GM12865 (cell line): ENCODE data around the gene USP10.
A peak's percentile ranks its signal among the peaks of the same experiment; 100 is the strongest.

Source experiments
- DNase-seq: peaks from one replicate; pipeline ENCODE4 v3.0.0; 2010; ENCODE audit warnings: low read depth
- H3K4me3 ChIP-seq: 2 replicates; pipeline ENCODE4 v1.5.1; 2011; ENCODE audit warnings: mild to moderate bottlenecking, low read depth, low read length, control low read depth
- TF ChIP-seq, protein P1 (sequence below): IDR thresholded peaks from 2 replicates; pipeline ENCODE4 v1.5.1; 2011; ENCODE audit warnings: low read length, control low read depth, low read depth, inconsistent platforms; ENCODE audit not compliant: insufficient read depth; ENCODE audit errors: missing control alignments

Gene USP10

DNA sequence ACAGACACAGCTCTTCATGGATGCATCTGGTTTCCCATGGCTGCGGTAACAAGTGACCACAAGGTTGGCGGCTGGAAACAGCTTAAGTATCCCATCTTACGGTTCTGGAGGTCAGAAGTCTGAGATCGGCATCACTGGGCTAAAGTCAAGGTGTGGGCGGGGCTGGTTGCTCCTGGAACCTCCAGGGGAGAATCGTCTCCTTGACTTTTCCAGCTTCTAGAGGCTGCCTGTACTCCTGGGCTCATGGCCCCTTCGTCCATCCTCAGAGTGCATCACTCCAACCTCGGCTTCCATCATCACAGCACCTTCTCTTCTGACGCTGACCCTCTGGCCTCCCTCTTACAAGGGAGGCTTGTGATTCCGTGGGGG is 107.1 kb downstream of the USP10 start:
- H3K4me3 ChIP-seq = no peak overlapping the region
- TF ChIP-seq, protein P1, sequence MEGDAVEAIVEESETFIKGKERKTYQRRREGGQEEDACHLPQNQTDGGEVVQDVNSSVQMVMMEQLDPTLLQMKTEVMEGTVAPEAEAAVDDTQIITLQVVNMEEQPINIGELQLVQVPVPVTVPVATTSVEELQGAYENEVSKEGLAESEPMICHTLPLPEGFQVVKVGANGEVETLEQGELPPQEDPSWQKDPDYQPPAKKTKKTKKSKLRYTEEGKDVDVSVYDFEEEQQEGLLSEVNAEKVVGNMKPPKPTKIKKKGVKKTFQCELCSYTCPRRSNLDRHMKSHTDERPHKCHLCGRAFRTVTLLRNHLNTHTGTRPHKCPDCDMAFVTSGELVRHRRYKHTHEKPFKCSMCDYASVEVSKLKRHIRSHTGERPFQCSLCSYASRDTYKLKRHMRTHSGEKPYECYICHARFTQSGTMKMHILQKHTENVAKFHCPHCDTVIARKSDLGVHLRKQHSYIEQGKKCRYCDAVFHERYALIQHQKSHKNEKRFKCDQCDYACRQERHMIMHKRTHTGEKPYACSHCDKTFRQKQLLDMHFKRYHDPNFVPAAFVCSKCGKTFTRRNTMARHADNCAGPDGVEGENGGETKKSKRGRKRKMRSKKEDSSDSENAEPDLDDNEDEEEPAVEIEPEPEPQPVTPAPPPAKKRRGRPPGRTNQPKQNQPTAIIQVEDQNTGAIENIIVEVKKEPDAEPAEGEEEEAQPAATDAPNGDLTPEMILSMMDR = no peak
- DNase-seq = no peak

DNA sequence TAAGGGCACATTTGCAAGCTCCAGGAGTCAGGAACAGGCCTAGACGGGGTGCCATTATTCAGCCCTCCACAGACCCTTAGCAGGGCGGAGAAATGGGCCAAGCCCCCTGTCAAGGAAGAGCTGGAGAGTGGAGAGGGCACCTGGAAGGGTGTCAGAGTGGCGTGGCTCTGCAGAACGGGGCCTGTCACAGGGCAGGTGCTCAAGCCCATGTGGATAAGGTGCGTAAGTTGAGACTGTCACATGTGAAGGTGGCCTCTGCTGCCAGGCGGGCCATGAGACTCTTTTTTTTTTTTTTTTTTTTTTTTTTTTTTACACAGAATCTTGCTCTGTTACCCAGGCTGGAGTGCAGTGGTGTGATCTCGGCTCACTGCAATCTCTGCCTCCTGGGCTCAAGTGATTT is 108.0 kb downstream of the USP10 start:
- no peak overlapping the region for H3K4me3 ChIP-seq
- TF ChIP-seq, protein P1 = no peak
- DNase-seq = no peak

DNA sequence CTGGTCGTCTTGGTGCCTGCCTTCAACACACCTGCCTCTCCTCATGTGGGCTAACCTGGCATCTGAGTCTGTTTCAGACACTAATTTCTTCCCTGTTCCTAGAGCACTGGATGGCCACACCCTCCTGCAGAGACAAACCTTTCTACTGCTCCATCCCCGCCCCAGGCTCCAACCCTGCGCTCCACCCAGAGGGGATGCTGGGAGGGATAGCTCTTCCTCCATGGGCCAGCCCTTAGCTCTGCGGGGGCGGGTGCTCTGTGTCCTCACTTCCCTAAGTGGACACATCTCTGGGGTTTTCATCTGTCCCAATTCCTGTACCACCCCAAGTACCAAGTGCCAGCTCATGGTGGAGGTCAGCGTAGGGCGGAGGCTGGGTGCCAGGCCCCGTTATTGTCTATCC is 109.0 kb downstream of the USP10 start:
- TF ChIP-seq, protein P1 = no peak
- no peak for DNase-seq
- no peak overlapping the region for H3K4me3 ChIP-seq

DNA sequence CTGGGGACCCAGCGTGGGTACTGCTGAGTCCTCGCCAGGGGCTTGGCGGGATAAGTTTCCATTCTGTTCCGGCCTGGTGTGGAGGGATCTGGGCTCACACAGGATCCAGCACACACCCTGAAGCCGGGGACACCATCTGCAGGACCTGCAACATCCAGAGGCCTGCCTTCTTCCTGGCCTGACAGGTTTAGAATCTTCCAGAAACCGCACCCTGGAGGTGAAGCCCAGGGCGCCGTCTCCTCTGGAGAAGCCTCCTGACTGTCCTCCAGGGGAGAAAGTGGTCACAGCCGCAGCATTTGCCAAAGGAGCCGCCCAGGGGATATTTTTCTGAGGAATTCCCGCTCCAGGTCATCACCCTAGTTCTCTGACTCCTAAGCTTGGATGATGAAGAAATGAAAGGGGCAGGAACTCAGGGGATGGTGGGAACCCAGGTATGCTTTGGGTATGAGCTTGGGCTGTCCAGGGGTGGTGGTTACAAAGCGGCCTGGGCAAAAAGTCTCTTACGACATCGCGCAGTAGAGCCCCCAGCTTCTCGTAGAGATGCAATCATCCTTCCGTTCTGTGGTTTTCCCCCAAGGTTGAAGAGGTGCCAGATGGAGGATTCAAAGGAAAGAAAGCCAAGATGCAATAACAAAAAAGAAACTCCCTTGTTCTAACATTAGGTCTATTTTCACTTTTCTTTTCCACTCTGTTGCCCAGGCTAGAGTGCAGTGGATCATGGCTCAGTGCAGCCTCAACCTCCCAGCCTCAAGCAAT is 110.9 kb downstream of the USP10 start:
- H3K4me3 ChIP-seq = no peak overlapping the region
- TF ChIP-seq, protein P1 = no peak
- peak; percentile 58 for DNase-seq

DNA sequence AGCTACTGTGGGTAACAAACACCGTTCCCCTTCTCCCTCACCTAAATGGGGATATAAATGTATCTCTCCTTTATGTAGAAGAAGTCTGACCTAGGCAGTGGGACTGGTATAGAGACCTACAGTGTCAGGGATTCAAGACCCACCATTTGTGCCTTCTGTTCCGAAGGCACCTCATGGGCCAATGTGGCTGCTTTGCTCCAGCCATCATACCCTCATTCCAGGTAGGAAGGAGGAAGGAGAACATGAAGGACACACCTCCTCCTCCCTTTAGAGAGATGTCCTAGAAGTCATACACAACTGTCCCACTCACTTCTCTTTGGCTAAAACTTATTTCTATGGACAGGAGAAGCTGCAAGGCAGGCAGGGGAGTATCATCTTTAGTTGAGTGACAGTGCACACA is 111.7 kb downstream of the USP10 start:
- no peak for DNase-seq
- H3K4me3 ChIP-seq = no peak overlapping the region
- TF ChIP-seq, protein P1 = no peak

DNA sequence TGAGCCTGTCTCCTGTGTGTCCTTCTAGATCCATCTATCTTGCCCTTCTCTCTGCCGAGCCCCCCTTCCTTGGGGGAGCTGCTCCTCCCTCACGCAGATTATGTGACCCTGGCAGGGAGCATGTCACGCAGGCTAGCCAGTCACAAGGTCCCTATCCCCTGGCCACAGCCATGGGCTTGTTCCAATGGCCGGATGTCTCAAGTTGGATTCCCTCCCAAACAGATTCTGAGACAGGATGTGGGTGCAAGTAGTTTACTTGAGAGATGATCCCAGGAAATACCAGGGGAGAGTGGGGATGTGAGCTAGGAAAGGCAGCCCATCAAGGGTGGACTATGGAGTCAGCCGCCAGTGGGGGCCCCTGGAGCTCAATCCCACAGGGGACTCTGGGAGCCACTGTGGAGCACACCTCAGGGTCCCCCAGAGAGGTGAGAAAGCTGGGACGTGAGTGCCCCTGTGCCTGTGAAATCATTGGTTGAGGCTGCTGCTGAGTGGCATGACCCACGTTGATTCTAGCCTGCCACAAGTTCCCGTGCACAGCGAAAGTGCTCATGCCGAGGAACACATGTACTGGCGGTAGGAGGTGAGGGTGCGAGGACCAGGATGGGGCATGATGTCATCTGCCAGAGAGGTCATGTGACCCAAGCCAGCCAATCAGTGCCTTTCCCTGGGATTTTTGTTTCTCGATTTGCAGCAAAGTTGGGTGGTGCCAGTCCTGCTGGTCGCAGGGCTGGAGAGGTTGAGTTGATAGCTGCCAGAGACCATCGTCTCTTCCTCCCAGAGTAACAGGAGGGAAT is 113.5 kb downstream of the USP10 start:
- TF ChIP-seq, protein P1 = no peak
- DNase-seq = no peak

More for the DNA sequence above, 113.5 kb downstream of the USP10 start:
- H3K4me3 ChIP-seq = no peak overlapping the region
